ENCODE results near the gene C3orf85. TPM values are rescaled to one million over a fixed set of nuclear protein-coding genes. Genes with fewer than 3 reads are reported as not detected.
"Not testable (repeated sequence)": the region's sequence is repeated elsewhere in the genome, so short reads cannot be mapped to it uniquely, and the experiment has no call there.

Gene C3orf85
- total RNA-seq, 1 donor from 2014 or later: not detected

DNA sequence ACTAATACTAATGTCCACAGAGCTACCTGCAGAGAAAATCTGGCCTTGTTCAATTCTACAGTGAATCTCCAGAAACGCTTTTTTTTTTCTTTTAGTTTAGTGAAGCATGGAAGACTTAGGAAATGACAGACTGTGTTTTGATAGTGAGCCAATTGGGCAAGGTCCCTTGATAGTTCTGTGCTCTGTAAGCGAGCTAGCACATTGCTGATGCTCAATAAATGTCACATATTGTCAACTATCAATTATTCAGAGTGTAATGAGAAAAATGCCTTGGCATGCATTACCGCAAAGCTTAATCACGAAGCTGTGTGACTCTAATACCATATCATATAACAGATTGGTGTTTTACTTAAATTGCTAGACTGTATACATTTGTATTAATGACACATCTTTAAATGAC is 5.2 kb upstream of the C3orf85 start:
- no peak for DNase-seq (ENCODE audit: low read depth, low spot score)
- Mint-ChIP-seq H3K36me3 (ENCODE audit: low read depth) (no peaks in the 10 kb centered on the region), H3K27ac (ENCODE audit: unreplicated experiment) (no peak overlapping the region), H3K27me3 (ENCODE audit: low read depth) (no peaks in the 10 kb centered on the region), H3K4me3 (no peak overlapping the region), H3K9me3 (peaks cover 3% of the 10 kb centered on the region), H3K4me1 (peaks cover 1% of the 10 kb centered on the region)
- TF ChIP-seq, protein P1, sequence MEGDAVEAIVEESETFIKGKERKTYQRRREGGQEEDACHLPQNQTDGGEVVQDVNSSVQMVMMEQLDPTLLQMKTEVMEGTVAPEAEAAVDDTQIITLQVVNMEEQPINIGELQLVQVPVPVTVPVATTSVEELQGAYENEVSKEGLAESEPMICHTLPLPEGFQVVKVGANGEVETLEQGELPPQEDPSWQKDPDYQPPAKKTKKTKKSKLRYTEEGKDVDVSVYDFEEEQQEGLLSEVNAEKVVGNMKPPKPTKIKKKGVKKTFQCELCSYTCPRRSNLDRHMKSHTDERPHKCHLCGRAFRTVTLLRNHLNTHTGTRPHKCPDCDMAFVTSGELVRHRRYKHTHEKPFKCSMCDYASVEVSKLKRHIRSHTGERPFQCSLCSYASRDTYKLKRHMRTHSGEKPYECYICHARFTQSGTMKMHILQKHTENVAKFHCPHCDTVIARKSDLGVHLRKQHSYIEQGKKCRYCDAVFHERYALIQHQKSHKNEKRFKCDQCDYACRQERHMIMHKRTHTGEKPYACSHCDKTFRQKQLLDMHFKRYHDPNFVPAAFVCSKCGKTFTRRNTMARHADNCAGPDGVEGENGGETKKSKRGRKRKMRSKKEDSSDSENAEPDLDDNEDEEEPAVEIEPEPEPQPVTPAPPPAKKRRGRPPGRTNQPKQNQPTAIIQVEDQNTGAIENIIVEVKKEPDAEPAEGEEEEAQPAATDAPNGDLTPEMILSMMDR (conservative IDR thresholded peaks at IDR 0.05): no peak

DNA sequence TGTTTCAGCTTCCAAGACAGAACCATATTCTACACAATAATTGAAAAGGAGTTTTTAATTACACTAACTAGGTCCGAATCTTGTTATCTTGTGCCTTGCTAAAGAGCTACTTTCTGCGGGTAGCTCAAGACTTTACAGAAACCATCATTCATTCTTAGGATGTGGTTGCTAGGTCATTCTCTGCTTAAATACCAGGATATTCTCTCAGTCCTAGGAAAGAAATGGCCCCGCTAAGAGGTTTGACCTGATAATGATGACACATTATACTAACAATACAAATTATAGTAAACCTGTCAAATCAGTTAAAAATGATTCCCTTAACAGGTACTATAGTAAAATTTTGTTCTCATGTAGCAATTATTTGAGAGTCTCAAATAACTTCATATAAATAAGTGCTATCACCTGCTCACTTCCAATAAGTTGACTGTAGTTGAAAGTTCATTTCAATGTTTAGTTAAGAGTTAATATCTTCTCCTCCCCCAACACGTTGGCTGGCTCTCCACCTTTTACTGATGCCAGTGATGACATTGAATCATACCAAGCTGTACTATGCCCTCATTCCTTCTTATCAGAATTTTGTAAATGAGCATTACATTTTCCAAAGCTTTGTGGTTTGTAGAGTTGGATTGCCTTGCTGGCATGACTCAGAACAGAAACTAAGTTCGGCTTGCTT is 3.6 kb upstream of the C3orf85 start:
- Mint-ChIP-seq H3K36me3 (ENCODE audit: low read depth) (no peaks in the 10 kb centered on the region), H3K4me3 (no peak overlapping the region), H3K27me3 (ENCODE audit: low read depth) (no peaks in the 10 kb centered on the region), H3K4me1 (peaks cover 10% of the 10 kb centered on the region), H3K27ac (ENCODE audit: unreplicated experiment) (no peak overlapping the region), H3K9me3 (peaks cover 3% of the 10 kb centered on the region)
- TF ChIP-seq, protein P1 (conservative IDR thresholded peaks at IDR 0.05): no peak
- no peak for DNase-seq (ENCODE audit: low read depth, low spot score)

DNA sequence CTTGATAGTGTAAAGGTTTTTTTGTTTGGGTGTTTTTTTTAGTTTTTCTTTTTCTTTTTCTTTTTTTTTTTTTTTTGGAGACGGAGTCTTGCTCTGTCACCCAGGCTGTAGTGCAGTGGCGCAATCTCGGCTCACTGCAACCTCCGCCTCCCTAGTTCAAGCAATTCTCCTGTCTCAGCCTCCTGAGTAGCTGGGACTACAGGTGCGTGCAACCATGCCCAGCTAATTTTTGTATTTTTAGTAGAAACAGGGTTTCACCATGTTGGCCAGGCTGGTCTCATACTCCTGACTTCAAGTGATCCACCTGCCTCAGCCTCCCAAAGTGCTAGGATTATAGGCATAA is 3.1 kb upstream of the C3orf85 start:
- not testable (repeated sequence) for H3K36me3 Mint-ChIP-seq (ENCODE audit: low read depth); H3K4me3 Mint-ChIP-seq; H3K27me3 Mint-ChIP-seq (ENCODE audit: low read depth); H3K9me3 Mint-ChIP-seq; DNase-seq (ENCODE audit: low read depth, low spot score); H3K27ac Mint-ChIP-seq (ENCODE audit: unreplicated experiment)
- peaks cover 14% of the 10 kb centered on the region for H3K4me1 Mint-ChIP-seq

DNA sequence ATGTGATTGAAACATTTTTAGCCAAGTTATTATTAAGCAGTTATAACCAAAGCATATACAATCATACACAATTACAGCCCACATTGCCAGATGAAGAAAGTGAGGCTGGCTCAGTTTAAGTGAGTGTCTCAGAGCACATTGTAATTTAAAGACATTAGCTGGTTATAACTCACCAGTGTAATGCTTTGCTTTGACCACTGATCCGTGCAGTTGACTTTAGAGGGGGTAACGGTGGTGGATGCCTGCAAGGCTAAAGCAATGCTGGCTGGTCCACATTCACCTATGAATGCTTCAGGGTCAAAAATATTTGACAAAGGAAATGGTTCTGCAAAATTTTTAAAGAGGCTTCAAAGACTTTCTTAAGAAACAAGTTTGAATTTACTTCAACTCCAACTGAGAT is 1.2 kb downstream of the C3orf85 start:
- no peak for DNase-seq (ENCODE audit: low read depth, low spot score)
- TF ChIP-seq, protein P1 (conservative IDR thresholded peaks at IDR 0.05): peak; percentile 30
- Mint-ChIP-seq H3K4me3 (no peak overlapping the region), H3K4me1 (peaks cover 32% of the 10 kb centered on the region), H3K27me3 (ENCODE audit: low read depth) (no peaks in the 10 kb centered on the region), H3K9me3 (no peaks in the 10 kb centered on the region), H3K36me3 (ENCODE audit: low read depth) (no peaks in the 10 kb centered on the region), H3K27ac (ENCODE audit: unreplicated experiment) (no peak overlapping the region)

DNA sequence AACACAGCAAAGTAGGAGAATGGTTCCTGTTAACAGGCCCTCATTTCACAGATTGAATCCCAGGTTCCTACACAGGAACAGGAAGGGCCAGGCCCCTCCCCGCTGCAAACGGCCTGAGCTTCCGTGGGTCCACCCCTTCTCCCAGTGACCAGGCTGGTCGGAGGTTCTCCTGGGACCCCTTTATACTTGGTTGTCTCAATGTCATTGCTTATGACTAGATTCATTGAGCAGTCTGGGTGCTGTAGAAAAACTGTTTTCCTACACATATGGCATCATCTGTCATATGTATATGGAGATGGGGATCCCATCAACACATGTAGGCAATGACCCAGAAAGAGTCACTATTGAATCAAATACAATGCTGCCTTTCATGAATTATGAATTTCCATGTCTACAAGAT is 3.8 kb downstream of the C3orf85 start:
- H3K36me3 Mint-ChIP-seq (ENCODE audit: low read depth): no peaks in the 10 kb centered on the region
- no peaks in the 10 kb centered on the region for H3K27me3 Mint-ChIP-seq (ENCODE audit: low read depth)
- no peak overlapping the region for H3K4me3 Mint-ChIP-seq
- DNase-seq (ENCODE audit: low read depth, low spot score): no peak
- no peak overlapping the region for H3K27ac Mint-ChIP-seq (ENCODE audit: unreplicated experiment)
- H3K4me1 Mint-ChIP-seq: peaks cover 32% of the 10 kb centered on the region
- TF ChIP-seq, protein P1 (conservative IDR thresholded peaks at IDR 0.05): no peak
- no peaks in the 10 kb centered on the region for H3K9me3 Mint-ChIP-seq

- TF ChIP-seq, protein P1 (conservative IDR thresholded peaks at IDR 0.05): no peak
- no peak for DNase-seq (ENCODE audit: low read depth, low spot score)
- no peaks in the 10 kb centered on the region for H3K9me3 Mint-ChIP-seq
- peaks cover 17% of the 10 kb centered on the region for H3K4me1 Mint-ChIP-seq
- no peaks in the 10 kb centered on the region for H3K36me3 Mint-ChIP-seq (ENCODE audit: low read depth)
- H3K27ac Mint-ChIP-seq (ENCODE audit: unreplicated experiment): no peak overlapping the region
- H3K4me3 Mint-ChIP-seq: no peak overlapping the region
- no peaks in the 10 kb centered on the region for H3K27me3 Mint-ChIP-seq (ENCODE audit: low read depth)
Observed at GRCh38 chr3:109143646-109144045, 7.1 kb downstream of the C3orf85 start.

All from neural crest cell (in vitro differentiated cells).